ENCODE data around the gene BTBD10. TPM values are rescaled to one million over a fixed set of nuclear protein-coding genes. Genes with fewer than 3 reads are reported as not detected.
"Not testable (repeated sequence)": the region's sequence is repeated elsewhere in the genome, so short reads cannot be mapped to it uniquely, and the experiment has no call there.

Gene BTBD10
- total RNA-seq, 1 donor from 2014 or later: 42.6 TPM

DNA sequence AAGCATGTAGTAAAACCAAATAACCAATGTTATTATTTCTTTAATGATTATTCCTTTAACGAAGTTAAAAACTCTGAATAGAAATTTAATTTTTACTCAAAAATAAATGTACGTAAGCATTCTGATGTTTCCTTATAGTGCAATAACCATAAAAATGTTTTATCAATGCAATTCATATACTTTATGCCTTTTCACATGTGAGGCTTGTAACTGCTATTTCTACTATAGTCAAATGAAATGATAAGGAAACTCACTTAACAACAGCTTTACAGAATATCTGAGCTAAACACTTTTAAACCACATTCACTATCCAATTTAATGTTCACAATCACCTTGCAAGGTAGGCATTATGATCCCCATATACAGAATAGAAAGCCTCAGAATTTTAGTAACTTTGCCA, 17.4 kb downstream of the BTBD10 start:
- TF ChIP-seq, protein P1, sequence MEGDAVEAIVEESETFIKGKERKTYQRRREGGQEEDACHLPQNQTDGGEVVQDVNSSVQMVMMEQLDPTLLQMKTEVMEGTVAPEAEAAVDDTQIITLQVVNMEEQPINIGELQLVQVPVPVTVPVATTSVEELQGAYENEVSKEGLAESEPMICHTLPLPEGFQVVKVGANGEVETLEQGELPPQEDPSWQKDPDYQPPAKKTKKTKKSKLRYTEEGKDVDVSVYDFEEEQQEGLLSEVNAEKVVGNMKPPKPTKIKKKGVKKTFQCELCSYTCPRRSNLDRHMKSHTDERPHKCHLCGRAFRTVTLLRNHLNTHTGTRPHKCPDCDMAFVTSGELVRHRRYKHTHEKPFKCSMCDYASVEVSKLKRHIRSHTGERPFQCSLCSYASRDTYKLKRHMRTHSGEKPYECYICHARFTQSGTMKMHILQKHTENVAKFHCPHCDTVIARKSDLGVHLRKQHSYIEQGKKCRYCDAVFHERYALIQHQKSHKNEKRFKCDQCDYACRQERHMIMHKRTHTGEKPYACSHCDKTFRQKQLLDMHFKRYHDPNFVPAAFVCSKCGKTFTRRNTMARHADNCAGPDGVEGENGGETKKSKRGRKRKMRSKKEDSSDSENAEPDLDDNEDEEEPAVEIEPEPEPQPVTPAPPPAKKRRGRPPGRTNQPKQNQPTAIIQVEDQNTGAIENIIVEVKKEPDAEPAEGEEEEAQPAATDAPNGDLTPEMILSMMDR (IDR thresholded peaks at IDR 0.05; ENCODE audit: partially characterized antibody, unreplicated experiment): no peak
- Mint-ChIP-seq H3K9me3 (ENCODE audit: unreplicated experiment) (no peaks in the 10 kb centered on the region), H3K36me3 (ENCODE audit: unreplicated experiment) (no peaks in the 10 kb centered on the region), H3K4me1 (ENCODE audit: low read depth, unreplicated experiment) (no peaks in the 10 kb centered on the region), H3K27ac (ENCODE audit: unreplicated experiment) (no peak overlapping the region), H3K4me3 (ENCODE audit: unreplicated experiment) (no peak overlapping the region), H3K27me3 (ENCODE audit: unreplicated experiment) (no peaks in the 10 kb centered on the region)
- no peak for DNase-seq

DNA sequence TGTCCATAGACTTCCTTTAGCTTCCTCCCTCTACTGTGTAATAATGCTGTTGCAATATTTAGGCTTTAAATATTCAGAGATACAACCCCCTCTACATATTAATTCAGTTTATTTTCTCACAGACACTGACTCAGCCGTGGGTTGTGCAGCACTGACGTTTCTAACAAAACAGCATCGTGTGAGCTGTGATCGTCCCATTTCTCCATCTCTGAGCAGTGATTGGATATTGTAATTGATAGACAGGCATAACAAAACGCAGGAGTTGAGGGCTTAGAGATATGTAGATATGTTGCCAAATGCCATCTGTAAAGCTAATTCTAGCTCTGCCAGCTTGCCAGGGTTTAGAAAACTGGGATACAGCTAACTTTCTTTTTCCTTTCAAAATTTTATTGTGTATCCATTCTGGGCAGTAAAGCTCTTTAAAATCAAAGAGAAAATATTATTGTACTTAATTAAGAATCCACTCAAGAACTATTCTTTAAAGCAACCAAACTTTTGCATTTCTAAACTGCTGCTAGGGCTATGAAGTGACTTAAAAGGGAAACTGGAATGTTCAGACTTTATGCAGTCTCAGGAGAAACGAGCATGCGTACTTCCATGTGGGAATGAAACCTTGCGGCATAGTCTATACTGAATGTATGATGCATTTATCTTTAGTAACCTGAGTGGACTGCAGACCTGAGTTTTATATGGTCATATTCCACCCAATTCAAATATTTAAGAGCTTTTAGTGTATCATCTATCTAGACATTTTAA, 22.7 kb downstream of the BTBD10 start:
- Mint-ChIP-seq H3K27ac (ENCODE audit: unreplicated experiment) (peak overlapping the region; percentile 10), H3K4me1 (ENCODE audit: low read depth, unreplicated experiment) (peaks cover 5% of the 10 kb centered on the region), H3K27me3 (ENCODE audit: unreplicated experiment) (no peaks in the 10 kb centered on the region), H3K9me3 (ENCODE audit: unreplicated experiment) (no peaks in the 10 kb centered on the region), H3K36me3 (ENCODE audit: unreplicated experiment) (no peaks in the 10 kb centered on the region), H3K4me3 (ENCODE audit: unreplicated experiment) (peak overlapping the region; percentile 31)
- TF ChIP-seq, protein P1 (IDR thresholded peaks at IDR 0.05; ENCODE audit: partially characterized antibody, unreplicated experiment): no peak
- no peak for DNase-seq

DNA sequence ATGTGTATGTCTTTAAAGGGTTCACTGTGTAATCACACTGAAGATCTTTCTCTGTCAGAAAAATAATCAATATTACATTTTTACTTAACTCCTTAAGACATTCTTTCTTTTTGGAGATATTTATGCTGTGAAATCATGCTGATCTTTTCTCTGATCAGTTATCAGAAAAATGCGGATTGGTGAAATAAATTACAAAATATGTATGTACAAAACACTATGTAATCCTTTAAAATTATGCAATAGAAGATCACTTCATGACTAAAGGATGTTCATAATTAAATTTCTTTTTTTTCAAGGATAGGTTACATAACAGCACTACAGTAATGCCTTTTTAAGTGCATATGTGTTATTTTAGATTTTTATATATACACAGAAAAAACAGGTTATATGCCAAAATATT, 24.7 kb downstream of the BTBD10 start:
- Mint-ChIP-seq H3K9me3 (ENCODE audit: unreplicated experiment) (no peaks in the 10 kb centered on the region), H3K4me1 (ENCODE audit: low read depth, unreplicated experiment) (peaks cover 5% of the 10 kb centered on the region), H3K27me3 (ENCODE audit: unreplicated experiment) (no peaks in the 10 kb centered on the region), H3K4me3 (ENCODE audit: unreplicated experiment) (no peak overlapping the region), H3K36me3 (ENCODE audit: unreplicated experiment) (no peaks in the 10 kb centered on the region), H3K27ac (ENCODE audit: unreplicated experiment) (no peak overlapping the region)
- TF ChIP-seq, protein P1 (IDR thresholded peaks at IDR 0.05; ENCODE audit: partially characterized antibody, unreplicated experiment): no peak
- no peak for DNase-seq

DNA sequence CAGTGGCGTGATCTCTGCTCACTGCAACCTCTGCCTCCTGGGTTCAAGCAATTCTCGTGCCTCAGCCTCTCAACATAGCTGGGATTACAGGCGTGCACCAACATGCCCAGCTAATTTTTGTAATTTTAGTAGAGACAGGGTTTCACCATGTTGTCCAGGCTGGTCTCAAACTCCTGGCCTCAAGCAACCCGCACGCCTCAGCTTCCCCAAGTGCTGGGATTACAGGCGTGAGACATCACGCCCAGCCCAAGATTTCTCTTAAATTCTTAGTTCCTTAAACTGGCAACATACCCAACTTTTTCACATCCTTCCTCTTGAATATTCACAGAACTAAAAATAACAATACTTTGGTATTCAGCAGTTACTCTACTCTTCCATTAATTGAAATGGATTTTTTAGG, 26.2 kb downstream of the BTBD10 start:
- not testable (repeated sequence) for H3K27me3 Mint-ChIP-seq (ENCODE audit: unreplicated experiment); H3K27ac Mint-ChIP-seq (ENCODE audit: unreplicated experiment); H3K36me3 Mint-ChIP-seq (ENCODE audit: unreplicated experiment); DNase-seq; H3K9me3 Mint-ChIP-seq (ENCODE audit: unreplicated experiment); H3K4me3 Mint-ChIP-seq (ENCODE audit: unreplicated experiment); H3K4me1 Mint-ChIP-seq (ENCODE audit: low read depth, unreplicated experiment)

DNA sequence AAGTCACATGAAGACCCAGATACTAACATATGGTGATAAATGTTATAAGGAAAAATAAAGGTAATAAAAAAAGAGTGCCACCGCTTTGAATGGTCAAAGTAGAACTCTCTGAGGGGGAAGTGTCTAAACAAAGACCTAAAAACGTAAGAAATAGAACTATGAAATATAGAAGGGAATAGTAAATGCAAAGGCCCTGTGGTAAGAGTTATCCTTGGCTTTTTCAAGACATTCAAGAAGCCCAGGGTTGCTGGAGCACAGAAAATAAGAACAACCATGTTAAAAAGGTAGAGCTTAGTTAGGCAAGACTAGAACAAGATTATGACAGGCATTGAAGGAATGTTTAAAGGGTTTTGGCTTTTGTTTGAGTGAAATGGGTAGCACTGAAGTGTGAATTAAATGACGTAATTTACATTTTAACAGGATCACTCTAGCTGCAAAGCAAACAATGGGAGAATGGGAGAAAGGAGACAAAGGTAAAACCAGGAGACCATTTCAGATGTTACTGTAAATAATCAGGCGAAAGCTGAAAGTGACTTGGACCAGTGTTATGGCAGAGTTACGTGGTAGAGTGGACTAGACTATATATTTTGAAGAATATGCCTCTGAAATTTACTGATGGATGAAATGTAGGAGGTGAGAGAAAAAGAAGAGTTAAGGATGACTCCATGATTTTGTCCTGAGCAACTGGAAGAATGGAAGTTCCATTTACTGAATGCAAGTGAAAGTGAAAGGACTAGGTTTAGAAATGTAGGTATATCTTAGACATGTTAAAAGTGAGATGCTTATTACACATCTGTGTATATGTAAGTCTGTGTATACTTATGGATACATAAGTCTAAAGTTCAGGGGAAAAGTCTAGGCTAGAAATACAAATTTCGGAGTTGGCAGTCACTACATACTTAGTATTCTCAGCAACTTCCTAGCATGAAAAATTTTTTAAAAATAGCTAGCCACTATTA, 28.5 kb downstream of the BTBD10 start:
- Mint-ChIP-seq H3K27me3 (ENCODE audit: unreplicated experiment) (peaks cover 2% of the 10 kb centered on the region), H3K4me3 (ENCODE audit: unreplicated experiment) (no peak overlapping the region), H3K36me3 (ENCODE audit: unreplicated experiment) (no peaks in the 10 kb centered on the region), H3K4me1 (ENCODE audit: low read depth, unreplicated experiment) (no peaks in the 10 kb centered on the region), H3K9me3 (ENCODE audit: unreplicated experiment) (no peaks in the 10 kb centered on the region), H3K27ac (ENCODE audit: unreplicated experiment) (no peak overlapping the region)
- TF ChIP-seq, protein P1 (IDR thresholded peaks at IDR 0.05; ENCODE audit: partially characterized antibody, unreplicated experiment): no peak
- DNase-seq: no peak
